Left lung (tissue), 10 donors: ENCODE measurements around the gene PTAFR. TPM values are rescaled to one million over a fixed set of nuclear protein-coding genes. Genes with fewer than 3 reads are reported as not detected.
A peak's percentile ranks its signal among the peaks of the same experiment; 100 is the strongest.

Experiments used
- ATAC-seq: fragments of 200-7000 bp; cut with Tn5 transposase; one replicate; pipeline ENCODE4 v1.9.1; 2020; ENCODE audit warnings: moderate library complexity
- DNase-seq, 4 donors: peaks; one replicate each; pipeline ENCODE4 v3.0.0-alpha.2; 2013 to 2020
- H3K27ac ChIP-seq, 2 donors: fragments of 200-600 bp; sonication (generic) in 1 of 2; one replicate each; pipeline versions ENCODE4 v1.5.0 to v1.8.0; 2020 to 2021
- H3K27me3 ChIP-seq, 2 donors: fragments of 200-600 bp; sonication (generic) in 1 of 2; one replicate each; pipeline versions ENCODE4 v1.5.0 to v1.8.0; 2020 to 2021
- H3K36me3 ChIP-seq, 2 donors: fragments of 200-600 bp; sonication (generic) in 1 of 2; one replicate each; pipeline versions ENCODE4 v1.5.0 to v1.8.0; 2020 to 2021
- H3K4me1 ChIP-seq, 2 donors: fragments of 200-600 bp; one replicate each; pipeline ENCODE4 v1.8.0; 2021
- H3K4me3 ChIP-seq, 2 donors: fragments of 200-600 bp; sonication (generic) in 1 of 2; one replicate each; pipeline versions ENCODE4 v1.5.0 to v1.8.0; 2020 to 2021; ENCODE audit warnings: mild to moderate bottlenecking in 1 of 2
- H3K9me3 ChIP-seq, 2 donors: fragments of 200-600 bp; sonication (generic) in 1 of 2; one replicate each; pipeline versions ENCODE4 v1.5.0 to v1.8.0; 2020 to 2021
- CTCF ChIP-seq, 2 donors: fragments of 200-600 bp; sonication (generic) in 1 of 2; IDR thresholded peaks; one replicate each; pipeline versions ENCODE4 v1.5.0 to v1.8.0; 2021; ENCODE audit warnings: antibody characterized with exemption in 2 of 2
- intact Hi-C, 2 donors: fragments of 100-400 bp; cut with DNase I; formaldehyde crosslinking; loops; one replicate each; pipeline versions ENCODE4 v1.11.2 to v1.14.2; 2022
- polyA plus RNA-seq, 6 donors: library from polyadenylated mRNA; unstranded; fragments of 120-200 nt; gene quantifications; one replicate each; pipeline ENCODE4 v1.2.1, GENCODE V29; 2013; ENCODE audit not compliant: insufficient read length in 6 of 6
- total RNA-seq, 2 donors: library from RNA; stranded (reverse); fragmentation: NEBNext Ultra II Directional; extraction: Animal tissue kit (Norgen Biotek cat#: 25700); gene quantifications; one replicate each; pipeline ENCODE4 v1.2.1, GENCODE V29; 2021
- donor health status: DM: no; HTN: yes; CAD: no.
- donor health status: DM: no; HTN: no; CAD: no.

PTAFR gene
- total and polyA plus RNA-seq, 8 donors = 2.4 to 59.7 (median 2.7) TPM

GRCh38 chr1:28132171-28133167 lies 44.0 kb downstream of the PTAFR start:
- Histone ChIP-seq H3K4me3 (no peak overlapping the region), H3K4me1 (peaks cover 6 to 64% of the 10 kb centered on the region in 2 donors), H3K27me3 (no peaks in the 10 kb centered on the region), H3K36me3 (no peaks in the 10 kb centered on the region), H3K27ac (peak overlapping the region in 1 of 2 donors; percentile 28), H3K9me3 (no peaks in the 10 kb centered on the region)
- ATAC-seq (no peak), DNase-seq (no peak)
- TF ChIP-seq CTCF (IDR thresholded peaks at IDR 0.05) = no peak
- intact Hi-C loops = no loop called here

GRCh38 chr1:28130901-28131300 lies 45.6 kb downstream of the PTAFR start:
- H3K9me3 ChIP-seq = no peaks in the 10 kb centered on the region
- H3K27me3 ChIP-seq = no peaks in the 10 kb centered on the region
- TF ChIP-seq CTCF (IDR thresholded peaks at IDR 0.05) = no peak
- H3K36me3 ChIP-seq = no peaks in the 10 kb centered on the region
- ATAC-seq = no peak
- H3K4me3 ChIP-seq = no peak overlapping the region
- peaks cover 3 to 58% of the 10 kb centered on the region in 2 donors for H3K4me1 ChIP-seq
- DNase-seq = no peak
- H3K27ac ChIP-seq = no peak overlapping the region
- intact Hi-C loops = no loop called here

GRCh38 chr1:28129150-28129549 lies 47.3 kb downstream of the PTAFR start:
- H3K36me3 ChIP-seq = no peaks in the 10 kb centered on the region
- H3K27me3 ChIP-seq = no peaks in the 10 kb centered on the region
- intact Hi-C loops = no loop called here
- TF ChIP-seq CTCF (IDR thresholded peaks at IDR 0.05) = no peak
- ATAC-seq = peak; percentile 73
- peaks cover 0 to 52% of the 10 kb centered on the region in 2 donors for H3K4me1 ChIP-seq
- no peak overlapping the region for H3K4me3 ChIP-seq
- H3K9me3 ChIP-seq = no peaks in the 10 kb centered on the region
- no peak for DNase-seq
- peak overlapping the region in 1 of 2 donors; percentile 93 for H3K27ac ChIP-seq

GRCh38 chr1:28127617-28128257 lies 48.8 kb downstream of the PTAFR start:
- H3K36me3 ChIP-seq = no peaks in the 10 kb centered on the region
- no peaks in the 10 kb centered on the region for H3K27me3 ChIP-seq
- no peak overlapping the region for H3K4me3 ChIP-seq
- ATAC-seq (no peak), DNase-seq (no peak)
- intact Hi-C loops = no loop called here
- H3K27ac ChIP-seq = peak overlapping the region; percentile 53 to 93
- TF ChIP-seq CTCF (IDR thresholded peaks at IDR 0.05) = no peak
- H3K4me1 ChIP-seq = peaks cover 7 to 58% of the 10 kb centered on the region in 2 donors
- no peaks in the 10 kb centered on the region for H3K9me3 ChIP-seq
